HEK293T (cell line): Measurements from ENCODE around the gene MEIS1.

Experiments used
- HDGF ChIP-seq: fragments of 450-650 bp; IDR thresholded peaks from 2 replicates; pipeline ENCODE4 v1.6.1; 2017; ENCODE audit warnings: antibody characterized with exemption, borderline replicate concordance
- SP1 ChIP-seq: fragments of 450-650 bp; IDR thresholded peaks from 2 replicates; pipeline ENCODE4 v1.6.1; 2017
- SUZ12 ChIP-seq: fragments of 450-650 bp; IDR thresholded peaks from 2 replicates; pipeline ENCODE4 v1.6.1; 2016; ENCODE audit warnings: mild to moderate bottlenecking
- TARDBP ChIP-seq: fragments of 450-650 bp; IDR thresholded peaks from 2 replicates; pipeline ENCODE4 v1.6.1; 2016

- TF ChIP-seq SP1 (no peak), SUZ12 (no peak), TARDBP (no peak), HDGF (no peak)
These were observed 13.3 kb upstream of the MEIS1 start for GRCh38 chr2:66421612-66422011.
